ENCODE data around the gene PSMA2.

Gene PSMA2

DNA sequence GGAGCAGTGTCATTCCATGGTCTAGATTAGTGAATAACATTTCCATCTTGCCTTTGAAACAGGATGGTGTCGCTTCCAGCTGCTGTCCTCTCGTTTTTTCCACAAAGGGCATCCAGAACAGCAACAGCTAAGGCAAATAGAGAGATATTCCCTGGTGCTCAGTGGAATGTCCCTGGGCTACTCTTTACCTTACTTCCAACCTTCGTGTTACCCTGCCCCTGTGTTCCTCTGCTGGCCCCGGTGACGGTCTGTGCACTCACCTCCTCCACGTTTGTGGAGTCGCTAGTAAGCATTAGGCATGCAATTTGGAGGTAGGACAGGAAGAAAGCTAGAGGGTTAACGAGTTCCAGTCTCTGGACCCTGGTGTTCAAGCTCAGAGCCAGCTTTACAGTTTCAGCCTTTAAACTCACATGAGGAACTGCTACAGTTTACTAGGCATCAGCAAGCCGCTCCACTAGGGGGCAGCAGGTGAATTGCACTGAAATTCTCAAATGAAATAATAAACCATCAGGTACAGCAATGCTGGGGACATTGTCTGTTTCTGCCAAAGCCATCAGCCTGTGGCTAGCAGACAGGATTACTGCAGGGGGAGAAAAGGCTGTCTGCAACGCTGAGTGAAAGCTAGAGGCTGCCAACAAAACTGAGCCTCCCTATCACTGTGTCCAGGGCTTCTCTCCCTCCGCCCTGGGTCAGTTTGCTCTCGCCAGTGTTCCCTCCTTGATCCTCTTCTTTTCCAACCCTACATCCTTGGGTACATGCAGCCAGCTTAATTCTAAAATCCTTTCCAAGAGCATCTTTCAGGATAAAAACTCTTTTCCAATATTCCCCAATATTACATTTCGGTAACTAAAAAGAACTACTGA is 9.2 kb upstream of the PSMA2 start:
- peak; percentile 73 for DNase-seq (ENCODE audit: low spot score)

GRCh38 chr7:42939457-42940240 is 7.7 kb upstream of the PSMA2 start:
- no peak for DNase-seq (ENCODE audit: low spot score)

GRCh38 chr7:42935861-42936260 is 3.9 kb upstream of the PSMA2 start:
- DNase-seq (ENCODE audit: low spot score): no peak

GRCh38 chr7:42934291-42934690 is 2.3 kb upstream of the PSMA2 start:
- no peak for DNase-seq (ENCODE audit: low spot score)

GRCh38 chr7:42932811-42933591 is 1.0 kb upstream of the PSMA2 start:
- DNase-seq (ENCODE audit: low spot score): no peak

GRCh38 chr7:42931447-42931833 is 534 bp downstream of the PSMA2 start:
- no peak for DNase-seq (ENCODE audit: low spot score)

- no peak for DNase-seq (ENCODE audit: low spot score)
These were observed 1.1 kb downstream of the PSMA2 start for GRCh38 chr7:42930889-42931288.

DNA sequence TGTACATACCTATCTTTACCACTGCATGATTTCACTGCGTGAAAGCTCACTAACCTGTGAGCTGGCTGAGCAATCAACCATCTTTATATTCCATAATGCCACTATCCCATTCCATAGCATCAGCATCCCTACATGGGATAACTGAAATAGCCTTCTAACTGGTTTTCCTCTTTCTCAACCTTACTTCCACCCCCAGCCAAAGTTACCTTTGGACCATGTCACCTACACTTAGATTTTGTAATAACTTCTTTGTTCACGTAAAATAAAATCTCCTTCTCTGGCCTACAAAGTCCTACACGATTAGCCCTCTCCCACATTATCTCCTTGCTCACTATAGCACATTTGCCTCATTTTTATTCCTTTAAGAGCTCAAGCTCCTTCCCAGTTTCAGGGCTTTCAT is 2.5 kb downstream of the PSMA2 start:
- no peak for DNase-seq (ENCODE audit: low spot score)

GRCh38 chr7:42928754-42929153 is 3.2 kb downstream of the PSMA2 start:
- DNase-seq (ENCODE audit: low spot score): no peak

GRCh38 chr7:42926204-42926603 is 5.8 kb downstream of the PSMA2 start:
- DNase-seq (ENCODE audit: low spot score): no peak

- no peak for DNase-seq (ENCODE audit: low spot score)
These were observed 6.3 kb downstream of the PSMA2 start for GRCh38 chr7:42925630-42926029.

GRCh38 chr7:42924223-42924838 is 7.6 kb downstream of the PSMA2 start:
- no peak for DNase-seq (ENCODE audit: low spot score)

- DNase-seq (ENCODE audit: low spot score): no peak
These were observed 9.8 kb downstream of the PSMA2 start for GRCh38 chr7:42922017-42922753.

- DNase-seq (ENCODE audit: low spot score): no peak
These were observed 16.6 kb downstream of the PSMA2 start for GRCh38 chr7:42915356-42915755.

DNA sequence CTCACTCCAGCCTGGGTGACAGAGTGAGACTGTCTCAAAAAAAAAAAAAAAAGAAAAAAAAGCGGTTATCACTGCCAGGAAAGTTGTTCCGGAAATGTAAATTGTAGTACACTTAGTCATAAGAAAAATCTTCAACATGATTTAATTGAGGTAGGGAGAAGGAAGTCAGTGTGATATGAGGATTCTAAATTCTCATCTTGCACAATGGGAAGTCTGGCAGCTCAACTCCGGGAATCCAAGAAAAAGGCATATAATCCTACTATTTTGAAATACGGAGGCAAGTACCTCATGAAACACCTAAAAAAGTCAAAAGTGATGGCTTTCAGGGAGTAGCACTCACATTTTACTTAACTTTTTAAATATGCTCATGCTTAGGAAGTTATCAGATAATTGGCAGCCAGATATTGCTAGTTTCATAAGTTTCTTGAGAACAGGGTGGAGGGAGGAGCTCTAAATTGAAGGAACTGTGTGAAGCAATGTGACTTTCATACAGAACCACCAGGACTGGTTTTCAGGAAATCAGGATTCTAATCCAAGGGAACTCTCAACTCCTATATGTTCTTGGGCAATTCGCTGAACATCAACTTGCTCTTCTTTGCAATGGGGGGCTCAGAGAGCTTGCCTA is 17.4 kb downstream of the PSMA2 start:
- DNase-seq (ENCODE audit: low spot score): no peak

GRCh38 chr7:42914009-42914408 is 18.0 kb downstream of the PSMA2 start:
- DNase-seq (ENCODE audit: low spot score): no peak

DNA sequence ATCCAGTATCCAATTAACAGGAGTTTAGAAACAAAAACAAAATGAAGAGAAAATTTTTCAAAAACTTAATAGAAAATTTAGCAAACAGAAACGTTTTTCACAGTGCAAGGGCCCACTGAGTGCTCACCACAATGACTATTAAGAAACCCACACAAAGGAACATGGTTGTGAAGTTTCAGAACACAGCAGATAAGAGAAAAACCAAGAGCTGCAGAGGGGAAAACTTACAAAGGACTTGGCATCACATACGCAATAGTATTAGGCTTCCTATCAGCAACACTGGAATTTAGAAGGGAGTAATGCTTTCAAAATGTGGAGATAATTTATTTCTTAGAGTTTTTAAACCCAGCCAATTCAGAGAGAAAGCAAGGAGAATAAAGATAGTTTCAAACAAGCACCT is 18.4 kb downstream of the PSMA2 start:
- DNase-seq (ENCODE audit: low spot score): no peak

DNA sequence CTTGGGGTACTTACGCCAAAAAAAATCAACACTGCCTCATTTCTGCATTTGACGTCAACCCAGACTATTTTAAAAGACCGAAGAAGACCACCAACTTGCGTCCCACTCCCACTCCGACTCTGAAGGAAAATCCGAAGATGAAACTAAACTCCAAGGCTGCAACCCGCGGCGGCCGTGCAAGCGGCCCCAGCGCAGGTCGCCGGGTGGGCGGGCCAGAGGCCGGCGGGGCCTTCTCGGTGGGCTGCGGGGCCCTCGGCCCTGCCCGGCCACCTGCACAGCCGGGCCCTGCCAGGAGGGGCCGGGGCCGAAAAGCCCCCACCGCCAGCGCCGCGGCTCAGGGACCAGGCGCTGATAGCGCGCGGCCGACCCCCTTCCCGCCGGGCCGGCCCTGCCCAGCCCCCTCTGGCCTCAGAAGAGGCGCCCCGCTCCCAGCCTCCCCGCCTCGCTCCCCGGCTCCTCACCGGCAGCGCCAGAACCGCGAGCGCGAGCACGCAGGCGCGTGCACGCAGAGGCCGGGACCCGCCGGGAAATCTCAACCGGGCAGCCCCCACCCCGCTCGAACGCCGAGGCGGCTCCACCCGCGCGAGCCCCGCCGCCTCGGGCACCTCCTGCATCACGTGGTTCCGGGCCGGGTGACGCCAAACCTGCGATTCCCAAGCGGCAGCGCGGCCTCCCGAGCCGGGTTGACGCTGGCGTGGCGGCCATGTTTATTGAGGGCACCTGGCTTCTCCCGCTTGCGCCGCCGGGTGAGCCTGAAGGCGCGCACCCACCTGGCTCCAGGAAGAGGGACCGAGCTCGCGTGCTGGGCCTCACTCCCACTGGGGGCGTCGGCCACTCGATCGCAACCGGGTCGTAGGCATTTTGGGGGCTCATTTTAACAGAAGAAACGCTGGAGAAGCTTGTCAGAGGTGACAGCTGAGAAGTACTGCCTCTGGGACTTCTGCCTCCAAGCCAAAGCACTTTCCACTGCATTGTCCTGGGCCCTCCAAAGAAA is 20.2 kb downstream of the PSMA2 start, which contains the start of gene C7orf25:
Gene C7orf25, minus strand, starts transcription at position 617 of the 994 bp plus-strand sequence. CDS start 1,170 bp downstream, outside the sequence.
- peak; percentile 95 for DNase-seq (ENCODE audit: low spot score)

GRCh38 chr7:42910306-42910705 is 21.7 kb downstream of the PSMA2 start:
- no peak for DNase-seq (ENCODE audit: low spot score)
